Hematopoietic multipotent progenitor cell treated with erythropoietin and hydrocortisone succinate and interleukin-3 and kit ligand, for 15 days (in vitro differentiated cells): Measurements from ENCODE around the gene GABARAPL2.
"Not testable (repeated sequence)": the region's sequence is repeated elsewhere in the genome, so short reads cannot be mapped to it uniquely, and the experiment has no call there.

Source experiments
- DNase-seq: peaks from one replicate; pipeline ENCODE4 v3.0.0-alpha.2; 2015; ENCODE audit warnings: low spot score

GABARAPL2 gene

GRCh38 chr16:75566040-75566757, at the start of gene GABARAPL2:
Gene GABARAPL2 (plus strand): TSS chr16:75566379. CDS start chr16:75566487, 108 bp downstream.
- peak; percentile 89 for DNase-seq

GRCh38 chr16:75519175-75519574, 47.0 kb upstream of the GABARAPL2 start:
- no peak for DNase-seq

- DNase-seq, result no peak
Observed at GRCh38 chr16:75526032-75526790, 40.0 kb upstream of the GABARAPL2 start.

- DNase-seq, result no peak
Observed at GRCh38 chr16:75527825-75528299, 38.3 kb upstream of the GABARAPL2 start.

GRCh38 chr16:75529056-75529905, 36.9 kb upstream of the GABARAPL2 start:
- no peak for DNase-seq

GRCh38 chr16:75529959-75530358, 36.2 kb upstream of the GABARAPL2 start:
- DNase-seq, result no peak

- no peak for DNase-seq
Observed at GRCh38 chr16:75532142-75532765, 33.9 kb upstream of the GABARAPL2 start.

- DNase-seq, result no peak
Observed at GRCh38 chr16:75532791-75533190, 33.4 kb upstream of the GABARAPL2 start.

- no peak for DNase-seq
Observed at GRCh38 chr16:75534560-75535205, 31.5 kb upstream of the GABARAPL2 start.

GRCh38 chr16:75535211-75535843, 30.9 kb upstream of the GABARAPL2 start:
- no peak for DNase-seq

GRCh38 chr16:75535901-75536300, 30.3 kb upstream of the GABARAPL2 start, which contains the start of gene CHST5:
Gene CHST5 (minus strand): TSS chr16:75536108. CDS start chr16:75530384, 5,724 bp downstream.
- no peak for DNase-seq

GRCh38 chr16:75537776-75538175, 28.4 kb upstream of the GABARAPL2 start:
- no peak for DNase-seq

- not testable (repeated sequence) for DNase-seq
Observed at GRCh38 chr16:75538882-75539565, 27.2 kb upstream of the GABARAPL2 start.

- DNase-seq, result no peak
Observed at GRCh38 chr16:75541236-75541635, 24.9 kb upstream of the GABARAPL2 start.

GRCh38 chr16:75542462-75542861, 23.7 kb upstream of the GABARAPL2 start:
- not testable (repeated sequence) for DNase-seq

- not testable (repeated sequence) for DNase-seq
Observed at GRCh38 chr16:75545879-75546278, 20.3 kb upstream of the GABARAPL2 start.

- no peak for DNase-seq
Observed at GRCh38 chr16:75546293-75546692, 19.9 kb upstream of the GABARAPL2 start.

- DNase-seq, result not testable (repeated sequence)
Observed at GRCh38 chr16:75548456-75548855, 17.7 kb upstream of the GABARAPL2 start.

GRCh38 chr16:75550211-75550662, 15.9 kb upstream of the GABARAPL2 start:
- peak; percentile 39 for DNase-seq

GRCh38 chr16:75552951-75553350, 13.2 kb upstream of the GABARAPL2 start:
- no peak for DNase-seq
